ENCODE results near the gene GRID2.

GRID2 gene

GRCh38 chr4:93502991-93503390 lies 1199.2 kb downstream of the GRID2 start:
- H3K23ac ChIP-seq (ENCODE audit: low read depth, low read length, poor library complexity), result no peak overlapping the region
- H3K79me1 ChIP-seq (ENCODE audit: low read depth, low read length), result no peaks in the 10 kb centered on the region
- no peak overlapping the region for H2BK12ac ChIP-seq (ENCODE audit: low read length)
- no peak overlapping the region for H2AFZ ChIP-seq (ENCODE audit: low read length)
- no peak overlapping the region for H4K8ac ChIP-seq (ENCODE audit: low read depth, low read length)
- H3K4me2 ChIP-seq (ENCODE audit: insufficient read depth, low read length, poor library complexity, severe bottlenecking), result no peak overlapping the region
- no CpG with 5 or more reads among the region's 2 CpGs for WGBS, 2 donors (ENCODE audit: extremely low coverage in 2 of 2, insufficient read length in 2 of 2, insufficient replicate concordance in 1 of 2)
- no peak overlapping the region for H3K4ac ChIP-seq (ENCODE audit: low read length)
- DNase-seq (ENCODE audit: low spot score), result no peak
- no peak overlapping the region for H3K18ac ChIP-seq (ENCODE audit: low read length)
- H3K4me3 ChIP-seq (ENCODE audit: low read length in 2 of 2), result no peak overlapping the region
- no peaks in the 10 kb centered on the region for H3K27me3 ChIP-seq (ENCODE audit: control insufficient read depth in 3 of 3, insufficient read depth in 3 of 3, low read depth in 1 of 3, low read length in 3 of 3)
- no peak overlapping the region for H3K14ac ChIP-seq (ENCODE audit: low read length)
- H2BK5ac ChIP-seq (ENCODE audit: low read length), result no peak overlapping the region
- no peaks in the 10 kb centered on the region for H3K36me3 ChIP-seq (replicated peaks in 1 of 2; ENCODE audit: control insufficient read depth in 2 of 2, insufficient read depth in 2 of 2, low read length in 2 of 2)
- H2AK5ac ChIP-seq (ENCODE audit: low read depth, low read length), result no peak overlapping the region
- no peak overlapping the region for H3K9ac ChIP-seq (ENCODE audit: low read depth, low read length, poor library complexity)
- no peak overlapping the region for H2BK120ac ChIP-seq (ENCODE audit: low read depth, low read length)
- no peaks in the 10 kb centered on the region for H3K4me1 ChIP-seq (ENCODE audit: control insufficient read depth in 2 of 2, insufficient read depth in 1 of 2, low read depth in 1 of 2, low read length in 2 of 2)
- no peaks in the 10 kb centered on the region for H3K9me3 ChIP-seq (replicated peaks in 1 of 2; ENCODE audit: control insufficient read depth in 2 of 2, insufficient read depth in 1 of 2, low read depth in 1 of 2, low read length in 2 of 2)
- no peak overlapping the region for H4K91ac ChIP-seq (ENCODE audit: low read depth, low read length, poor library complexity)
- H2BK15ac ChIP-seq (ENCODE audit: low read length), result no peak overlapping the region
- H3K27ac ChIP-seq (replicated peaks; ENCODE audit: low read length), result no peak overlapping the region

DNA sequence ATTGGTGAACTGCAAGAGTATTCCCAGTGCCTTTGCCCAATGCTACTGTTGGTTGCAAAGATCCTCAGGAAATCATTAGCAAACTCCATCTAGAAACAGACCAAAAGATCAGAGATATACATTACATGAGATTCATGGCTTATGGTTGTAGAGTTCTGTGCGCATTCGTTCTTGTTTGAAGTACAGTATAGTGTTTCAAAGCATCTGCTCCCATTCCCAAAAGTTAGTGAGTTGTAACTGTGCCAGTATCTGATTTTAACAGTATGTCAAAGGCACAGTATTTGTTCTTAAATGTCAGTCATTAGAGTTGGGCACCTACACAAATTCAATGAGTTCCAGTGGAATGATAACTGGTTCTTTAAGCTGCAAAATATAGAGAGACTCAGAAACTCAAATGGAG lies 1210.1 kb downstream of the GRID2 start:
- Histone ChIP-seq H4K91ac (ENCODE audit: low read depth, low read length, poor library complexity) (no peak overlapping the region), H3K4me2 (ENCODE audit: insufficient read depth, low read length, poor library complexity, severe bottlenecking) (no peak overlapping the region), H2BK120ac (ENCODE audit: low read depth, low read length) (no peak overlapping the region), H3K4me3 (ENCODE audit: low read length in 2 of 2) (no peak overlapping the region), H3K9ac (ENCODE audit: low read depth, low read length, poor library complexity) (no peak overlapping the region), H3K4ac (ENCODE audit: low read length) (no peak overlapping the region), H2AFZ (ENCODE audit: low read length) (no peak overlapping the region), H3K27me3 (ENCODE audit: control insufficient read depth in 3 of 3, insufficient read depth in 3 of 3, low read depth in 1 of 3, low read length in 3 of 3) (no peaks in the 10 kb centered on the region), H3K9me3 (replicated peaks in 1 of 2; ENCODE audit: control insufficient read depth in 2 of 2, insufficient read depth in 1 of 2, low read depth in 1 of 2, low read length in 2 of 2) (no peaks in the 10 kb centered on the region), H3K4me1 (ENCODE audit: control insufficient read depth in 2 of 2, insufficient read depth in 1 of 2, low read depth in 1 of 2, low read length in 2 of 2) (no peaks in the 10 kb centered on the region), H2BK12ac (ENCODE audit: low read length) (no peak overlapping the region), H2BK5ac (ENCODE audit: low read length) (no peak overlapping the region), H2BK15ac (ENCODE audit: low read length) (no peak overlapping the region), H3K79me1 (ENCODE audit: low read depth, low read length) (no peaks in the 10 kb centered on the region), H3K18ac (ENCODE audit: low read length) (no peak overlapping the region), H3K23ac (ENCODE audit: low read depth, low read length, poor library complexity) (no peak overlapping the region), H3K36me3 (replicated peaks in 1 of 2; ENCODE audit: control insufficient read depth in 2 of 2, insufficient read depth in 2 of 2, low read length in 2 of 2) (no peaks in the 10 kb centered on the region), H3K27ac (replicated peaks; ENCODE audit: low read length) (no peak overlapping the region), H2AK5ac (ENCODE audit: low read depth, low read length) (no peak overlapping the region), H4K8ac (ENCODE audit: low read depth, low read length) (no peak overlapping the region), H3K14ac (ENCODE audit: low read length) (no peak overlapping the region)
- no CpG with 5 or more reads among the region's 2 CpGs for WGBS, 2 donors (ENCODE audit: extremely low coverage in 2 of 2, insufficient read length in 2 of 2, insufficient replicate concordance in 1 of 2)
- DNase-seq (ENCODE audit: low spot score), result no peak

- Histone ChIP-seq H2AFZ (ENCODE audit: low read length) (no peak overlapping the region), H3K23ac (ENCODE audit: low read depth, low read length, poor library complexity) (no peak overlapping the region), H2AK5ac (ENCODE audit: low read depth, low read length) (no peak overlapping the region), H3K9me3 (replicated peaks in 1 of 2; ENCODE audit: control insufficient read depth in 2 of 2, insufficient read depth in 1 of 2, low read depth in 1 of 2, low read length in 2 of 2) (no peaks in the 10 kb centered on the region), H3K4me1 (ENCODE audit: control insufficient read depth in 2 of 2, insufficient read depth in 1 of 2, low read depth in 1 of 2, low read length in 2 of 2) (no peaks in the 10 kb centered on the region), H2BK15ac (ENCODE audit: low read length) (no peak overlapping the region), H3K79me1 (ENCODE audit: low read depth, low read length) (no peaks in the 10 kb centered on the region), H4K91ac (ENCODE audit: low read depth, low read length, poor library complexity) (no peak overlapping the region), H2BK5ac (ENCODE audit: low read length) (no peak overlapping the region), H3K4me3 (ENCODE audit: low read length in 2 of 2) (no peak overlapping the region), H3K14ac (ENCODE audit: low read length) (no peak overlapping the region), H3K18ac (ENCODE audit: low read length) (no peak overlapping the region), H2BK120ac (ENCODE audit: low read depth, low read length) (no peak overlapping the region), H2BK12ac (ENCODE audit: low read length) (no peak overlapping the region), H3K27ac (replicated peaks; ENCODE audit: low read length) (no peak overlapping the region), H3K9ac (ENCODE audit: low read depth, low read length, poor library complexity) (no peak overlapping the region), H3K4me2 (ENCODE audit: insufficient read depth, low read length, poor library complexity, severe bottlenecking) (no peak overlapping the region), H3K27me3 (ENCODE audit: control insufficient read depth in 3 of 3, insufficient read depth in 3 of 3, low read depth in 1 of 3, low read length in 3 of 3) (no peaks in the 10 kb centered on the region), H4K8ac (ENCODE audit: low read depth, low read length) (no peak overlapping the region), H3K4ac (ENCODE audit: low read length) (no peak overlapping the region), H3K36me3 (replicated peaks in 1 of 2; ENCODE audit: control insufficient read depth in 2 of 2, insufficient read depth in 2 of 2, low read length in 2 of 2) (no peaks in the 10 kb centered on the region)
- no CpG with 5 or more reads among the region's 7 CpGs for WGBS, 2 donors (ENCODE audit: extremely low coverage in 2 of 2, insufficient read length in 2 of 2, insufficient replicate concordance in 1 of 2)
- DNase-seq (ENCODE audit: low spot score), result no peak
Measured at GRCh38 chr4:93515208-93515607, 1211.4 kb downstream of the GRID2 start.

GRCh38 chr4:93529692-93530372 lies 1226.1 kb downstream of the GRID2 start:
- no peak overlapping the region for H3K4me2 ChIP-seq (ENCODE audit: insufficient read depth, low read length, poor library complexity, severe bottlenecking)
- H3K9me3 ChIP-seq (replicated peaks in 1 of 2; ENCODE audit: control insufficient read depth in 2 of 2, insufficient read depth in 1 of 2, low read depth in 1 of 2, low read length in 2 of 2), result no peaks in the 10 kb centered on the region
- H3K4me3 ChIP-seq (ENCODE audit: low read length in 2 of 2), result no peak overlapping the region
- no peak overlapping the region for H2BK12ac ChIP-seq (ENCODE audit: low read length)
- no peak overlapping the region for H3K27ac ChIP-seq (replicated peaks; ENCODE audit: low read length)
- no peak overlapping the region for H4K8ac ChIP-seq (ENCODE audit: low read depth, low read length)
- DNase-seq (ENCODE audit: low spot score), result no peak
- no peaks in the 10 kb centered on the region for H3K27me3 ChIP-seq (ENCODE audit: control insufficient read depth in 3 of 3, insufficient read depth in 3 of 3, low read depth in 1 of 3, low read length in 3 of 3)
- H4K91ac ChIP-seq (ENCODE audit: low read depth, low read length, poor library complexity), result no peak overlapping the region
- H3K79me1 ChIP-seq (ENCODE audit: low read depth, low read length), result no peaks in the 10 kb centered on the region
- no peak overlapping the region for H2BK120ac ChIP-seq (ENCODE audit: low read depth, low read length)
- H2BK5ac ChIP-seq (ENCODE audit: low read length), result no peak overlapping the region
- H3K23ac ChIP-seq (ENCODE audit: low read depth, low read length, poor library complexity), result no peak overlapping the region
- H3K18ac ChIP-seq (ENCODE audit: low read length), result no peak overlapping the region
- no CpG with 5 or more reads among the region's 3 CpGs for WGBS, 2 donors (ENCODE audit: extremely low coverage in 2 of 2, insufficient read length in 2 of 2, insufficient replicate concordance in 1 of 2)
- no peak overlapping the region for H2AFZ ChIP-seq (ENCODE audit: low read length)
- H2AK5ac ChIP-seq (ENCODE audit: low read depth, low read length), result no peak overlapping the region
- no peak overlapping the region for H2BK15ac ChIP-seq (ENCODE audit: low read length)
- H3K14ac ChIP-seq (ENCODE audit: low read length), result no peak overlapping the region
- H3K4me1 ChIP-seq (ENCODE audit: control insufficient read depth in 2 of 2, insufficient read depth in 1 of 2, low read depth in 1 of 2, low read length in 2 of 2), result no peaks in the 10 kb centered on the region
- H3K36me3 ChIP-seq (replicated peaks in 1 of 2; ENCODE audit: control insufficient read depth in 2 of 2, insufficient read depth in 2 of 2, low read length in 2 of 2), result no peaks in the 10 kb centered on the region
- no peak overlapping the region for H3K4ac ChIP-seq (ENCODE audit: low read length)
- no peak overlapping the region for H3K9ac ChIP-seq (ENCODE audit: low read depth, low read length, poor library complexity)

Data from neuronal stem cell (in vitro differentiated cells).